NCI-H345 treated with DMSO at 0.1 percent for 48 hours (cell line): ENCODE data around the gene MAD1L1.
"Not testable (repeated sequence)": the region's sequence is repeated elsewhere in the genome, so short reads cannot be mapped to it uniquely, and the experiment has no call there.

Source experiments
- DNase-seq: peaks from one replicate; lab custom pipeline; 2025; ENCODE audit not compliant: unreplicated experiment; lab: John Stamatoyannopoulos, UW

Gene MAD1L1

DNA sequence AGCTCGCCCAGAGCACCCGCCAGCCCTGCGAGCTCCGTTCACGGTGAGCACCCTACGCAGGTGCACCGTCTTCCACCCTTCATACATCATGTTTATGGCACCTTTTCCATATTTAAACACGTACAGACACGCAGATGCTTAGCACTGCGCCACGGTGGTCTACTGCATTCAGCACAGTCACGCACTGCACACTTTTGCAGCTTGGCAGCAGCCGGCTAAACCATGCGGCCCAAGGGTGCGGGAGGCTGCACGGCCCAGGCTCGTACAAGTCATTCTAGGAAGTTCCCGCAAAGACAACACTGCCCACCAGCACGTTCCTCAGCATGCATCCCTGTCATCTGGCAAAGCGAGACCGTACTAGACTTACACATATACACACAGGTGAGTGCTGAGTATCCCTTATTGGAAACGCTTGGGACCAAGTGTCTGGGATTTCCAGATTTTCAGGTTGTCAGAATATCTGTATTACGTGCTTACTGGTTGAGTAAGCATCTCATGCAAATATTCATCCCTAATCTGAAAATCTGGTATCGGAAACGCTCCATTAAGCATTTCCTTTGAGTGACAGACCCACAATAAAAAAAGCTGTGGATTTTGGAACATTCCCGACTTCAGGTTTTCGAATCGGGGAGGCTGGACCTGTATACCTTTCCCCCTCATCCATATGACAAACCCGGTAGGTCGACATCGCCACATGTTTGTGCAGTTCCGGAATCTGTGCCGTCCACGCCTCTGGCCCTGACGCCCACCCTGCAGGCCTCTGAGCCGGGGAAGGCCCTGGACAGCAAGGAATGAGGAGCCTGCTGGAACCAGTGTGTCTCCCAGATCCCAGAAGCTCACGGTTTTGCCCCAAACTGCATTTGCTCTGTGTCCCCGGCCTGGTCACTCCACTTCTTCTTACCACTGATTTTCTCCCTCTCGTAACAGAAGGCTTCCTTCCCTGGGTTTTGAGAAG is 340.5 kb downstream of the MAD1L1 start:
- no peak for DNase-seq

DNA sequence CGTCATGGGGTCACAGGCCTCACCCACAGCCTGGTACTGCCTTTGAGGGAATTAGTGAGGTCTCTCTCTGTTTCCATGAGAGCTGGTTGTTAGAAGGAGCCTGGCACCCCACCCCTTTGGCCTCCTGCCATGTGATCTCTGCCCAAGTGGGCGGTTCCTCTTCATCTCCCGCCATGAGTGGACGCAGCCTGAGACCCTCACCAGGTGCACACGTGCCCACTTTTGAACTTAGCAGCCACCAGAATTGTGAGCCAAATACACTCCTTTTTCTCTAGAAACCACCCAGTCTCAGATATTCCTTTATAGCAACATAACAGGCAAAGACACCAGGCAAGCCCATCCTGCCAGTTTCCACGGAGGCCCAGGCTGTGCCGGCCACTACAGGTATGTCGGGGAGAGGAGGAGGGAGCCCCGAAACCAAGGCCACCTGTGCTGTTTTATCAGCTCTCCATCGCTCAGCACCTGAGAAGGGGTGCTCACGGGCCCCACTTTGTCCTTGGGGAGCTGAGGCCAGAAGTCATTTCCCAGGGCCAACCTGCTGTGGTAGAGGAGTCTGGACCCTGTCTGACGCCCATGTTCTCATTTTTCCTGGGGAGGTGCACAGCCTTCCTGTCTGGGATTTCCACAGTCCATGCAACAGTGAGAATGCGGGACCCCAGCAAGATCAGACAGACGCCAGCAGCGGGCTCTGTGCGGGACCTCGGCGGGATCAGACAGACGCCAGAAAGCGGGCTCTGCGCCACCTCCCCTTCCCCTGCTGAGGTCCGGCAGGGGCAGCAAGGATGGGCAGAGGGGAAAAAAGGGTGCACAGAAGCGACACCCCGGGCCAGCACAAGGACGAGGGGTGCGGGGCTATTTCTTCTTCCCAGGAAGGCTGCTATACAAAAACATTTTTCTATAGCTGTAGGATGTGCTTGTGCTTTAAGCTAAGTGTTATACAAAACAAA is 342.2 kb downstream of the MAD1L1 start:
- DNase-seq = no peak

- DNase-seq = no peak
Measured at GRCh38 chr7:1889556-1890181, 343.1 kb downstream of the MAD1L1 start.

- no peak for DNase-seq
Measured at GRCh38 chr7:1889091-1889490, 343.7 kb downstream of the MAD1L1 start.

DNA sequence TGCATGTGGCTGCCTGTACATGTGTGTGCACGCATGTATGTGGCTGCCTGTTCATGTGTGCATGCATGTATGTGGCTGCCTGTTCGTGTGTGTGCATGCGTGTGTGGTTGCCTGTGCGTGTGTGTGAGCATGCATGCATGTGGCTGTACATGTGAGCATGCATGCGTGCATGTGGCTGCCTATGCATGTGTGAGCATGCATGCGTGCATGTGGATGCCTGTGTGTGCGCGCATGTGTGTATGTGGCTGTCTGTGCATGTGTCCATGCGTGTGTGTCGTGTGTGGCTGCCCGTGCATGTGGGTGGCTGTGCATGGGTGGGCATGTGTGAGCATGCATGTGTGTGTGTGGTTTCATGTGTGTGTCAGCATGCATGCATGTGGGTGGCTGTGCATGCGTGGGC is 344.3 kb downstream of the MAD1L1 start:
- DNase-seq = no peak

- DNase-seq = no peak
Measured at GRCh38 chr7:1887251-1887650, 345.5 kb downstream of the MAD1L1 start.

- DNase-seq = peak; percentile 61
Measured at GRCh38 chr7:1886361-1887064, 346.2 kb downstream of the MAD1L1 start.

DNA sequence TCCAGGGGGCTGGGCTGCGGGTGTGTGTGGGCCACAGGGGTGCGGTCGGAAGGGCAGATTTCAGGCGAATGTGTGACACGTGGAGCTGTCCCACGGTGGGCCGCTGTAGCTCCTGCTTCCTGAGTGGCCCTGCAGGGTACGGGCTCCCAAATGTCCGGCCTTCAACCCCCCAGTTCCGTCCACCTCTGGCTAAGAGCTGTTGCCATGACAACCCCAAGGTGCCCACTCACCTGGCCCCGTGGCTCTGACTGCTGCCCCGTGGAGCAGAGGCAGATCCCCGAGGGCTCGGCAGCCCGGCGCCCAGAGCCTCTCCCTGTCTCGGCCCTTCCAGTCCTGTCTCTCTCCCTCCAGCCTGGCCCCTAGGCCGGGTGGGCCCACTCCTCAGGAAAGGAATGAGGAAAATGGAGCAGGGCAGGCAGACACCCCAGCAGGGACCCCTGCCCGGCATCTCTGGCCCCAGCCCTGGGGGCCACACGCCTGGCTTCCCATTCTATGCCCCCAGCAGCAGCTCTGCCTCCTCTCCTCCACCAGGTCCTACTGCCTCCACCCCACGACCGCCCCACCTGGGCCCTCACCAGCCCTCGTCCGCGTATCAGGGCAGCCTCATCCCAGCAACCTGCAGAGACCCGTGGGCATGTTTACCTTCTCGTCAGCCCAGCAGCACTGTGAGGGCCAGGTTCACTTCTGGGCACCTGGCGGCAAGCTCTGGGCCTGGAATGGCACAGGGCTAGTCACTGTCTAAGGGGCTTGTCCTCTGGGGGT is 347.1 kb downstream of the MAD1L1 start:
- DNase-seq = no peak

DNA sequence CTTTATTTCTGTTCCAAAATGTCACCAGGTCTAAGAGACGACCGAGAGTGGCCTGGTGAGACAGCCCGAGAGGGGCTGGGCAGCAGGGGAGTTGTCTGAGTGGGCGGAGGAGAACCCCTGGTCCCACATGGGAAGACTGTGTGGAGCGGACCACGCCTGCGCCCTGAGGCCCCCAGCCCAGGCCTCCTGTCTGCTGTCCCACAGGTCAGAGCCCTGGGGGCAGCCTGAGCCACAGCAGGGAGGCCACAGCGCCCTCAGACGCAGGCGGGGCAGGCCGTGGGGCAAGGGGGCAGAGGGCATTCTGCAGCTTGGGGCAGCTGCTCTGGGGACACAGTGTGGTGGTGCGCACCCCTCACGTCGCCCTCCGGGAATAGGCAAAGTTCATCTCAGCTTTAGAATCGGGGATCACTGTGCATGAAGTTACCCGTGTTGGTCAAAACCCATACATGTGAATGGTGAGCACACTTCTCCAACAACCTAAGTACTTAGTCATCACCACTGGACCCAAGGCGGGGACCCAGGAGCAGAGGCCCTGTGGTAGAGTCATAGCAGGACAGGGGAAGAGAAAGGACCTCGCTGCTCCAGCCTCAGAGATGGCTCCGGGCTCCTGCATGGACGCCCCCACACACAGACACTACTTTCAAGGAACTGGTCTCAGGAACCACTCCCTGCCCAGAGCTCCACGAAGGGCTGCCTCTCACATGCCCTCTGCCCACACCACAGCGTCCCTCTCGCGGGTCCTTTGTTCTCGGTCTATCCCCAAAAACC is 348.0 kb downstream of the MAD1L1 start:
- DNase-seq = no peak

- DNase-seq = no peak
Measured at GRCh38 chr7:1883834-1884582, 348.7 kb downstream of the MAD1L1 start.

GRCh38 chr7:1883031-1883761 is 349.5 kb downstream of the MAD1L1 start:
- DNase-seq = no peak

DNA sequence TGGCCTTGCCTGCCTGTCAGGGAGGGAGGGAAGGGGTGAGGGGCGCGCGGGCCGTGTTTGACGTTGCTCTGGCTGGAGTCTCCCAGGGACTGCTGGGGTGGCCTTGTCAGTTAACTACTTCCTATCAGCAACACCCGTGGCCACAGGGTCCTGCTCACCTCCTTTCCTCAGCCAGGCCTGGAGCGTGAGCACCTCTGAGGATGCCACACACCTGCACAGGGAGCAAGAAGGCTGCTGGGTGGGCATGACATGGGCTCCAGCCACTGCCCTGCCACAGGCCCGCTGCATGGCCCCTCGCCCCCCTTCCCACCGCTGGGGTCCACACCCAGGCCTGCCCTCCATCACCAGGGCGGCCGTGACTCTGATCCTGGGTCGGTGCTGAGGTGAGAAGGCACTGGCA is 350.3 kb downstream of the MAD1L1 start:
- no peak for DNase-seq

GRCh38 chr7:1881946-1882345 is 350.8 kb downstream of the MAD1L1 start:
- no peak for DNase-seq

DNA sequence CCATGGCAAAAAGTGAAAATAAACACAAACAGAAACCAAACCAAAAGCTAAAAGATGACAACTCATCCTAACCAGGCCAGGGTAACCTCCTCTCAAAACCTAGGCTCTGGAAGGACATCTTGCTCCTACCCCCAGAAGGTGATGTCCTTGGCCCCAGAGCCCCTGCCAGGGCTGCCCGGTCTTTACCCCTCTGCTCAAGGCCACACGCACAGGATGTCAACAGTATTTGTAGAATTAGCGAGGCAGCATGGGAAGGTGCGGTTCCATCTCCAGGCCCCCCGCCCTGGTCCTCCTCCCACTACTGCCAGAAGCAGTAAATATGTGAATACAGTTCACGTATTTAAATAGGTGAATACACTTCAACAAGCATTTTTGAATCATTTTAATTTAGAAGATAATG is 356.1 kb downstream of the MAD1L1 start:
- DNase-seq = not testable (repeated sequence)

DNA sequence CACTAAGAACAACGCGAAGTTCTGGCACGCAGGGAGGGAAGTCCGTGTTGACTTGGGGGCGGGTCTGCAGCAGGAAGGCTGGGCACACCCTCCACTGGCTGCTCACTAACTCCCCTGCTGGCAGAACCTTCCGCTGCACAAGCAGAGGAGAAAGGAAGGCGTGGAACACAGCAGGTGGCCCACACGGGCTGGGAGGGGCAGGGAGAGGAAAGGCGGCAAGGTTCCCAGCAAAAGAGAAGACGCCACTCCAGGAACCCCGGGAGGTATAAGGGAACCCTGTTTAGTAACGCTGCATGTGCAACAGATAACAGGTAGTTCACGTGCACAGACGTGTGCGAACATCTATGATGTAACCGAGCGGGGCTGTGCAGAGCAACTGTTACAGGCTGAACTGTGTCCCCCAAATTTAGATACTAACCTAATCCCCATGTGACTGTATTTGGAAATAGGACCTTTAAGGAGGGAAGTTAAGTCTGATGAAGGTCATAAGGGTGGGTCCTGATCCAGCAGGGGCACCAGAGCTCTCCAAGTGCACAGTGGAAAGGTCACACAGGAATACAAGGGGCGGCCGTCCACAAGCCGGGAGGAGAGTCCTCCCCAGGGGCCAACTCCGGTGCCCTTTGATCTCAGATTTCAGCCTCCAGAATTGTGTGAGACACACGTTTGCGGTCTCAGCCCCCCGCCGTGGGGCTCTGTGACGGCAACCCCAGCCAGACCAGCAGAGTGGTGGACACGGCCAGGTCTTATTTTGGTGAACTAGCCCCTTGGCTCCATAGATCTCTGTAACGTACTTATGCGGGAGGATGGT is 357.1 kb downstream of the MAD1L1 start:
- DNase-seq = peak; percentile 5

DNA sequence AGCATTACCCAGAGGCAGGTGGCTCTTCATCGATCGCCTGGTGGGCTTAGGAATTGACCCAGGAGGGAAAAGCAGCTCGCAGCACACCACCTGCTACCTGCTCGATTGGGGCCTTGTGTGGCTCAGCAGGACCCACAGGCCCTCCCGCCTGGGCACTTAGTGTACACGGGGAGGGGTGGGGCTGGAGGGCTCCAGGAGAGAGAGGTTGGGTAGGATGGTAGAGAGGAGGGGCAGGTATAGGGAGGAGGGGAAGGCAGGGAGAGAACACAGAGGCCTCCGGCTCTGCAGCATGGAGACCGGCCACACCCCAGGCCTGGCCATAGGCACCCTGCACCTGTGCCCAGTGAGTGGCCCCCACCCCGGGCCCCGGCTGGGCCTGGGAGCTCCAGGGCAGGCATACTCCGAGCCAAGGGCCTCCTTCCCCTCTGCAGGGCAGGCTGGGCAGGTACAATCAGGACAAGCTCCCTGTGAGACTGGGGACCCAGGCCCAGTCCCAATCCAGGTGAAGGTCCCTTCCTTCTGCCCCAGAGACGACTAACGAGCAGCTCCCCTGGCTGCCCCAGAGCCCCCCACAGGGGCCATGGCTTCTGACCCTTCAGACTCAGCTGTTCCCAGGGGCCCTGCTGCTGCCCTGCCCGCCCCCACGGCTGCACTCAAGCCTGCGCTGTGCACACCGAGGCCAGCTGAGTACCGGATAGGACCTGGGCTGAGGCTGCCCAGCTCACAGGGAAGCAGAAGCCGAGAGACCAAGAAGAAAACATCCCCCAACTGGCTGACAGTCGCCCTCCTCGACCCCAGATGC is 358.0 kb downstream of the MAD1L1 start:
- peak; percentile 89 for DNase-seq
